ACHN (cell line): Measurements from ENCODE around the gene UNC93A.

ENCODE experiments used
- DNase-seq: peaks from one replicate; pipeline ENCODE4 v3.0.0-alpha.2; 2015
- in situ Hi-C: cut with HindIII; loops from 2 replicates; pipeline ENCODE4 v1.10.0; 2017; ENCODE audit warnings: low sequenced_read_pairs, low pct_ligation_motif_present, low pct_unique_long_range_greater_than_20kb

UNC93A gene

GRCh38 chr6:167327391-167327790, 36.3 kb downstream of the UNC93A start:
- in situ Hi-C loops, result no loop called here

DNA sequence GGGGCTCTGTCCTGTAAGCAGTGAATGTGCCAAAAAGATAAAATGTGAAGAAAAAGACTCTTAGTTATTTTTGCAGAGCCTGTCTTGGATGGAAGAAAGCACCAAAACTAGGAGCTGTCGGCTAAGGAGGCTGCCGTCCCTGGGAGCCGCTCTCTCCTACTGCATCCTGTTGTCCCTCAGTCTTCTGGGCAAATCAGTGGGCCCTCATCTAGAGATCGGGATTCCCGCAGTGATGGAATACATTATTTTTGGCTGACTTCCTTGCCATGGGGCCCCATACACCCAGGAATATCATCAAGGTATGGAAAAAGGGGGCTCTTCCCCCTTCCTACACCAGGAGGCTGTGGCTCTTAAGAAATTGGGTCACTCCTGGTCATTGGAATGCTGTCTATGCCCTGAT, 37.0 kb downstream of the UNC93A start:
- DNase-seq, result no peak
- in situ Hi-C loops, result no loop called here

More at GRCh38 chr6:167327391-167327790, 36.3 kb downstream of the UNC93A start:
- DNase-seq, result no peak

- no peak for DNase-seq
- in situ Hi-C loops, result no loop called here
Measured at GRCh38 chr6:167329014-167329413, 37.9 kb downstream of the UNC93A start.

GRCh38 chr6:167330750-167331149, 39.6 kb downstream of the UNC93A start:
- DNase-seq, result no peak
- in situ Hi-C loops, result no loop called here

- no peak for DNase-seq
- in situ Hi-C loops, result no loop called here
Measured at GRCh38 chr6:167331565-167331964, 40.5 kb downstream of the UNC93A start.

GRCh38 chr6:167336844-167337630, 45.9 kb downstream of the UNC93A start:
- DNase-seq, result no peak
- in situ Hi-C loops, result no loop called here

- DNase-seq, result no peak
- in situ Hi-C loops, result no loop called here
Measured at GRCh38 chr6:167337675-167338449, 46.7 kb downstream of the UNC93A start.

DNA sequence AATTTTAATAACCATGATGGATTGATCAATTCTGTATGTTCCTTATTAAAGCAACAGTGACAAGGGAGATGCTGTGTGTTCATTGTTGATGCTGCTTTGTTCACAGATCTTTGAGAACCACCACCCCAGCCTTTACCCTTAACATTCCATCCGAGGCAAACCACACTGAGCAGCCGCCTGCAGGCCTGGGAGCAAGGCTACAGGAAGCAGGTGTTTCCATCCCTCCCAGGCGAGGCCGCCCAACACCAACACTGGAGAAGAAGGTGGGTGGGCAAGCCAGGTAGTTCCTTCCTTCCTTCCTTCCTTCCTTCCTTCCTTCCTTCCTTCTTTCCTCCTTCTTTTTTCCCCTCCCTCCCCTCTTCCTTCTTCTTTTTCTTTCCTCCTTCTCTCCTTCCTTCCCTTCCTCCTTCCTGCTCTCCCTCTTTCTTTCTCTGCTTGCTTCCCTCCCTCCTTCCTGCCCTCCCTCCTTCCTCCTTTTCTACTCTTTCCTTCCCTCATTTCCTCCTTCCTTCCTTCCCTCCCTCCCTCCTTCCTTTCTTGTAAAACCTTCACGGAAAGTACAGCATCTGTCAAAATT, 47.5 kb downstream of the UNC93A start:
- DNase-seq, result no peak
- in situ Hi-C loops, result no loop called here

DNA sequence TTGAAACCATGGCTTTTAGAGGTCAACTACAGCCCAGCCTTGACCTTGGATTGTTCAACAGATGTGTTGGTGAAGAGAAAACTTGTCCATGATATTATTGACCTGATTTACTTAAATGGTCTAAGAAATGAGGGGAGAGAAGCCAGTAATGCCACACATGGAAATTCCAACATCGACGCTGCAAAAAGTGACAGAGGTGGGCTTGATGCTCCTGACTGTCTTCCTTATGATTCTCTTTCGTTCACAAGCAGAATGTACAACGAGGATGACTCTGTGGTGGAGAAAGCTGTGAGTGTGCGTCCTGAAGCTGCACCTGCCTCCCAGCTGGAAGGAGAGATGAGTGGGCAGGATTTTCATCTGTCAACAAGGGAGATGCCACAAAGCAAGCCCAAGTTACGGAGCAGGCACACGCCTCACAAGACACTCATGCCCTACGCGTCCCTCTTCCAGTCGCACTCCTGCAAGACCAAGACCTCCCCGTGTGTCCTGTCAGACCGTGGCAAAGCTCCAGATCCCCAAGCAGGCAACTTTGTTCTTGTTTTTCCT, 50.0 kb downstream of the UNC93A start:
- no peak for DNase-seq
- in situ Hi-C loops, result no loop called here

GRCh38 chr6:167341665-167342655, 50.8 kb downstream of the UNC93A start:
- no peak for DNase-seq
- in situ Hi-C loops, result no loop called here

GRCh38 chr6:167342879-167343610, 51.9 kb downstream of the UNC93A start:
- in situ Hi-C loops, result no loop called here
- no peak for DNase-seq

DNA sequence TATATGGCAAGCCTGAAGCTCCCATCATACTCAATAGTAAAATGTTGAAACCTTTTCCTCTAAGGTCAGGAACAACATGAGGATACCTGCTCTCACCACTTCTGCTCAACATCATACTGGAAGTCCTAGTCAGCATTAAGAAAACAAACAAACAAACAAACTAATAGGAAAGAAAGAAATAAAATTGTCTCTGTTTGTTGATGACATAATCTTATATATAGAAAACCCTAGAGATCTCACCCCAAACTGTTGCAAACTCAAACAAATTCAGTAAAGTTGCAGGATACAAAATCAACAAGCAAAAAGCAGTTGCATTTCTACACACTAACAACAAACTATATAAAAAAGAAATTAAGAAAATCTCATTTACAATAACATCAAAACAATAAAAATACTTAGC, 54.2 kb downstream of the UNC93A start:
- in situ Hi-C loops, result no loop called here
- DNase-seq, result no peak

- in situ Hi-C loops, result no loop called here
- DNase-seq, result no peak
Measured at GRCh38 chr6:167345960-167346359, 54.8 kb downstream of the UNC93A start.

- DNase-seq, result no peak
- in situ Hi-C loops, result no loop called here
Measured at GRCh38 chr6:167347226-167347625, 56.1 kb downstream of the UNC93A start.

- in situ Hi-C loops, result no loop called here
- no peak for DNase-seq
Measured at GRCh38 chr6:167349631-167350274, 58.6 kb downstream of the UNC93A start.

GRCh38 chr6:167350275-167350696, 59.2 kb downstream of the UNC93A start:
- in situ Hi-C loops, result no loop called here

More at GRCh38 chr6:167350275-167350696, 59.2 kb downstream of the UNC93A start:
- no peak for DNase-seq
